ENCODE results near the gene TSSC4.
"Not testable (repeated sequence)": the region's sequence is repeated elsewhere in the genome, so short reads cannot be mapped to it uniquely, and the experiment has no call there.

TSSC4 gene

GRCh38 chr11:2400069-2400761 lies at the start of gene TSSC4:
Gene TSSC4, plus strand, starts transcription at chr11:2400750. Its CDS starts 1,884 bp downstream, at chr11:2402634.
- peak; percentile 99 for DNase-seq

- no peak for DNase-seq
Observed at GRCh38 chr11:2351701-2352100, 48.8 kb upstream of the TSSC4 start.

- DNase-seq: no peak
Observed at GRCh38 chr11:2352420-2352819, 48.1 kb upstream of the TSSC4 start.

- DNase-seq: no peak
Observed at GRCh38 chr11:2355000-2355644, 45.4 kb upstream of the TSSC4 start.

GRCh38 chr11:2357246-2357645 lies 43.3 kb upstream of the TSSC4 start:
- no peak for DNase-seq

- DNase-seq: not testable (repeated sequence)
Observed at GRCh38 chr11:2357651-2358050, 42.9 kb upstream of the TSSC4 start.

- no peak for DNase-seq
Observed at GRCh38 chr11:2358754-2359442, 41.7 kb upstream of the TSSC4 start.

- no peak for DNase-seq
Observed at GRCh38 chr11:2359557-2359956, 41.0 kb upstream of the TSSC4 start.

GRCh38 chr11:2360081-2360642 lies 40.4 kb upstream of the TSSC4 start:
- no peak for DNase-seq

GRCh38 chr11:2361565-2361964 lies 39.0 kb upstream of the TSSC4 start:
- DNase-seq: no peak

GRCh38 chr11:2362414-2362813 lies 38.1 kb upstream of the TSSC4 start:
- no peak for DNase-seq

GRCh38 chr11:2363130-2363529 lies 37.4 kb upstream of the TSSC4 start:
- no peak for DNase-seq

GRCh38 chr11:2363577-2364370 lies 36.8 kb upstream of the TSSC4 start:
- no peak for DNase-seq

GRCh38 chr11:2364386-2364785 lies 36.2 kb upstream of the TSSC4 start:
- DNase-seq: not testable (repeated sequence)

- DNase-seq: no peak
Observed at GRCh38 chr11:2365571-2366210, 34.9 kb upstream of the TSSC4 start.

- no peak for DNase-seq
Observed at GRCh38 chr11:2366276-2366675, 34.3 kb upstream of the TSSC4 start.

GRCh38 chr11:2366733-2367132 lies 33.8 kb upstream of the TSSC4 start:
- DNase-seq: no peak

GRCh38 chr11:2367266-2368160 lies 33.0 kb upstream of the TSSC4 start:
- no peak for DNase-seq

- DNase-seq: no peak
Observed at GRCh38 chr11:2368178-2368850, 32.2 kb upstream of the TSSC4 start.

GRCh38 chr11:2368851-2369180 lies 31.7 kb upstream of the TSSC4 start:
- no peak for DNase-seq

GRCh38 chr11:2369320-2369719 lies 31.2 kb upstream of the TSSC4 start:
- DNase-seq: no peak

All from NCI-H82 (cell line).